Hepatocyte (in vitro differentiated cells): ENCODE measurements around the gene BACH2. TPM values are rescaled to one million over a fixed set of nuclear protein-coding genes. Genes with fewer than 3 reads are reported as not detected.

Experiments
- DNase-seq: peaks from one replicate; pipeline ENCODE4 v3.0.0-alpha.2; 2016; ENCODE audit warnings: low spot score
- H2AFZ ChIP-seq: fragments of 200-600 bp; sonication (generic); 2 replicates; pipeline ENCODE4 v1.6.0; 2016; ENCODE audit warnings: antibody characterized with exemption, mild to moderate bottlenecking
- H3K27ac ChIP-seq: fragments of 200-600 bp; sonication (generic); 2 replicates; pipeline ENCODE4 v1.5.1; 2016; ENCODE audit warnings: mild to moderate bottlenecking
- H3K27me3 ChIP-seq: fragments of 200-600 bp; sonication (generic); 2 replicates; pipeline ENCODE4 v1.6.1; 2016
- H3K36me3 ChIP-seq: fragments of 200-600 bp; sonication (generic); replicated peaks from 2 replicates; pipeline ENCODE4 v1.5.1; 2016; ENCODE audit warnings: low read depth; ENCODE audit not compliant: insufficient read depth
- H3K4me1 ChIP-seq: fragments of 200-600 bp; sonication (generic); 2 replicates; pipeline ENCODE4 v1.5.1; 2016; ENCODE audit warnings: mild to moderate bottlenecking, moderate library complexity; ENCODE audit not compliant: insufficient read depth
- H3K4me2 ChIP-seq: fragments of 200-600 bp; sonication (generic); 2 replicates; pipeline ENCODE4 v1.6.0; 2016
- H3K4me3 ChIP-seq: fragments of 200-600 bp; sonication (generic); 2 replicates; pipeline ENCODE4 v1.5.1; 2016; ENCODE audit warnings: mild to moderate bottlenecking
- H3K79me2 ChIP-seq: fragments of 200-600 bp; sonication (generic); 2 replicates; pipeline ENCODE4 v1.6.0; 2017; ENCODE audit warnings: mild to moderate bottlenecking
- H3K9me2 ChIP-seq: fragments of 200-600 bp; sonication (generic); replicated peaks from 2 replicates; pipeline ENCODE4 v1.6.0; 2017; ENCODE audit warnings: mild to moderate bottlenecking; ENCODE audit not compliant: insufficient read depth
- H3K9me3 ChIP-seq: fragments of 200-600 bp; sonication (generic); 2 replicates; pipeline ENCODE4 v1.5.1; 2016; ENCODE audit warnings: low read depth, mild to moderate bottlenecking
- H4K20me1 ChIP-seq: fragments of 200-600 bp; sonication (generic); 2 replicates; pipeline ENCODE4 v1.6.0; 2016; ENCODE audit warnings: mild to moderate bottlenecking; ENCODE audit not compliant: insufficient read depth, poor library complexity, severe bottlenecking
- CTCF ChIP-seq: fragments of 200-600 bp; sonication (generic); IDR thresholded peaks from 2 replicates; pipeline ENCODE4 v1.5.1; 2016; ENCODE audit warnings: antibody characterized with exemption, mild to moderate bottlenecking; ENCODE audit not compliant: poor library complexity
- EZH2 ChIP-seq: fragments of 200-600 bp; sonication (generic); IDR thresholded peaks from 2 replicates; pipeline ENCODE4 v1.6.1; 2016; ENCODE audit warnings: antibody characterized with exemption, mild to moderate bottlenecking, borderline replicate concordance
- EZH2phosphoT487 ChIP-seq: fragments of 200-600 bp; sonication (generic); IDR thresholded peaks from one replicate; pipeline ENCODE4 v1.6.1; 2018; ENCODE audit warnings: antibody characterized with exemption, mild to moderate bottlenecking, low read depth, moderate library complexity; ENCODE audit not compliant: unreplicated experiment, severe bottlenecking
- WGBS: methylation state at CpG from one replicate; pipeline ENCODE4 v1.1.6; 2016; ENCODE audit warnings: low lambda C conversion rate; ENCODE audit errors: missing lambda C conversion rate; 5-methylcytosine and 5-hydroxymethylcytosine counted together
- polyA plus RNA-seq: library from polyadenylated mRNA; unstranded; fragments of >200 nt; fragmentation: Nextera tagmentation; extraction: Ambion mirVana; gene quantifications from 2 replicates; pipeline ENCODE4 v1.2.1, GENCODE V29; 2016
- total RNA-seq: library from RNA; depleted of rRNA; stranded (reverse); fragments of >200 nt; gene quantifications from 2 replicates; pipeline ENCODE4 v1.2.3, GENCODE V29; 2014

Gene BACH2
- total and polyA plus RNA-seq, 2 experiments from 2014 or later, result 2.3 to 2.6 TPM

GRCh38 chr6:90219209-90219985, 77.2 kb downstream of the BACH2 start:
- Histone ChIP-seq H3K36me3 (no peaks in the 10 kb centered on the region), H3K4me2 (peak overlapping the region; percentile 69), H3K79me2 (no peaks in the 10 kb centered on the region), H3K27me3 (no peaks in the 10 kb centered on the region), H2AFZ (no peak overlapping the region), H3K9me3 (no peaks in the 10 kb centered on the region), H3K4me3 (no peak overlapping the region), H4K20me1 (no peaks in the 10 kb centered on the region), H3K9me2 (no peaks in the 10 kb centered on the region), H3K27ac (peak overlapping the region; percentile 94), H3K4me1 (peaks cover 42% of the 10 kb centered on the region)
- 22% methylated on average over 14 of the region's 14 CpGs for WGBS
- DNase-seq, result peak; percentile 81
- TF ChIP-seq EZH2, result no peak
- TF ChIP-seq EZH2phosphoT487, result no peak
- TF ChIP-seq CTCF, result no peak

DNA sequence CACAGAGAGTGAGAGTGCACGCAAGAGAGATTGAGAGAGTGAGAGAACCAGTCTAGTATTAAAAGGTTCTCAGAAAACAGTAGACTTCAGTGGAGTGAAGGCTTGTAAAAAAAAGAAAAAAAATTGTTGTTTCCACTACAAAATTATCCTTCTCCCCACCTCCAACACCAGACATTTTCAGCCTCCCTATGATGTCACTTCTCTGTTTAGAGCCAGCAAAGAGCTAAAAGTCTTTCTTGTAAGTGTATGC, 77.8 kb downstream of the BACH2 start:
- no peak for TF ChIP-seq EZH2phosphoT487
- TF ChIP-seq CTCF, result no peak
- no peak for TF ChIP-seq EZH2
- Histone ChIP-seq H3K27me3 (no peaks in the 10 kb centered on the region), H3K27ac (peak overlapping the region; percentile 94), H3K36me3 (no peaks in the 10 kb centered on the region), H3K9me2 (no peaks in the 10 kb centered on the region), H4K20me1 (no peaks in the 10 kb centered on the region), H3K79me2 (no peaks in the 10 kb centered on the region), H3K9me3 (no peaks in the 10 kb centered on the region), H3K4me3 (no peak overlapping the region), H3K4me2 (peak overlapping the region; percentile 69), H2AFZ (no peak overlapping the region), H3K4me1 (peaks cover 42% of the 10 kb centered on the region)
- WGBS, result 29% methylated on average over 1 of the region's 1 CpG
- no peak for DNase-seq

DNA sequence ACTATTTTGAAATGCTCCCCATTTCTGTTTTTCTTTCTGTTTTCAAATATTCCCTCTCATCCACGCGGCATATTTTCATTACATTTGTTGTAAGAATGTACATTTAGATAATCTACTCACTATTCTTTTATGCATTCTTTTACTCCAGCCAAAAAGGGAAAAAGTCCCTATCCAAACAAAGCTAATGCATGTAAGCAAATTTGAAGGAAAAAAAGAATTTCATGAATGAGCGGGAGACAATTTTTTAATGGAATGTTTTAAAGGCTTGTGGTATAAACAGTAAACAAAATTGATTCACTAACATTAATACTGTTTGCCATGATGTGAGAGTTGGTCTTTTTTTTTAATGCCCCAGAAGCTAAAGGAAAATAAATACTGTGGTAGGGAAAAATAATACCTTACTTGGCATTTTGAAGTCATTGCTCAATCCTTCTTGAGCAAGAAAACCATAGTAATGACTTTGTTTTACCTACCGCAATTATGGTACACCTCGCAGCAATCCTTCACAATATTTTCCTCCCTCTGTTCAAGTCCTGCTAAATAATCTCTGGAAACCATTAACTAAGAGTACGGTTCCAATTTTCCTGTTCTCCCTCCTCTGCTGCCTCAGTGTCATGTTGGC, 79.0 kb downstream of the BACH2 start:
- Histone ChIP-seq H4K20me1 (no peaks in the 10 kb centered on the region), H2AFZ (no peak overlapping the region), H3K4me2 (peak overlapping the region; percentile 61), H3K9me3 (no peaks in the 10 kb centered on the region), H3K36me3 (no peaks in the 10 kb centered on the region), H3K4me1 (peaks cover 42% of the 10 kb centered on the region), H3K27me3 (no peaks in the 10 kb centered on the region), H3K9me2 (no peaks in the 10 kb centered on the region), H3K4me3 (no peak overlapping the region), H3K27ac (peak overlapping the region; percentile 94), H3K79me2 (no peaks in the 10 kb centered on the region)
- no peak for DNase-seq
- WGBS, result 40% methylated on average over 6 of the region's 6 CpGs
- TF ChIP-seq CTCF (no peak), EZH2phosphoT487 (no peak), EZH2 (no peak)
